ENCODE measurements around the gene TMEM61.
"Not testable (repeated sequence)": the region's sequence is repeated elsewhere in the genome, so short reads cannot be mapped to it uniquely, and the experiment has no call there.

Gene TMEM61

DNA sequence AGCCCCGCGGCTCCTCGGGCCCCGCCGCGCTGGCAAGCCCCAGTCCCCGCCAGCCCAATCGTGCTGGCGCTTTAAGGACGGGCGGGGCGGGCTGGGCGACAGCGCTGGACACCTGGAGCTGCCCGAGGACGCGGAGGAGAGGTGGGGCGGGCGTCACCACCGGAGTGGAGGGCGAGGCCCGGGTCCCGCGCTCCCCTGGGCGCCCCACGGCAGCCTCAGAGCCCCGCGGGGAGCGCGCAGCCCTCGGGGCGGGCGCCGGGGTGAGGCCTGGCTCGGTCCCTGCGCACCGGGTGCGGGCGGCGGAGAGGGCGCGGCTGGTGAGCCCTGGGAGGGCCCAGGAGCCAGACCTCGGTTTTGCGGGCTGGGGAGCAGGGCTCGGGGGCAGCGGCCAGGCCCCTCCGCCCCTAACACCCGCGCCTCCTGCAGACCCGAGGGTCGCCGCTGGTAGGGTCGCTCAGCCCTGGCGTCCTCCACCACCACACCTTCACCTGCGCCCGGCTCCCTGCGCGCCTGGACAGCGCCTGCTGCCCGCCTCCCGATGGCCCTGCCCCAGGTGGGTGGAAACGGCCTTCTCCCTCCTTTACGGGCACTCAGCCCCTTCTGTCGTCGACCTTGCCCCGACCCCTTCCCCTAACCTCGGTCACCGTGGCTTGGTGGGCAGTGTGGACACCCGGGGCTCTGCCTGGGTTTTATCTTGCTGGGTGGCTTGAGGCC, at the start of gene TMEM61:
TMEM61 (plus strand) TSS at position 101 of the 714 bp plus-strand sequence; CDS start at position 539, 438 bp downstream.
- DNase-seq (ENCODE audit: low spot score): peak; percentile 58

- no peak for DNase-seq (ENCODE audit: low spot score)
These were observed 49.1 kb upstream of the TMEM61 start for GRCh38 chr1:54931275-54931840.

GRCh38 chr1:54934081-54934480, 46.3 kb upstream of the TMEM61 start:
- DNase-seq (ENCODE audit: low spot score): not testable (repeated sequence)

DNA sequence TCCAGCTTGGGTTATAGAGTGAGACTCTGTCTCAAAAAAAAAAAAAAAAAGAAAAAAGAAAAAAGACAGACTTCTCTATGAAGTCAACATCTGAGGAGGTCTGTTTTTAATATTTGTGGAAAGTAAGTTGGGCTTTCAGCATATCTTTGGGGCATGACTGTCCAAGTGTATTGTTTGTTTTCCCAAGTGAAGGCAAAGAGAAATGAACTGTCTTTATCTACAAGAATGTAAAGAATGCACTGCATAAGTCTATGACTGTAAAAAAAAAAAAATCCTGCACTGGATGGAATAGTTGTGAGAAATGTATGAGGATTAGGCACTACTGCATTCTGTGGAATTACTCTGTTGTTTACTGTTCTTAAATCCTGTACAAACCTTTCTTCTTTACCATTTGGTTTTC, 45.6 kb upstream of the TMEM61 start:
- DNase-seq (ENCODE audit: low spot score): no peak

GRCh38 chr1:54936791-54937190, 43.6 kb upstream of the TMEM61 start:
- DNase-seq (ENCODE audit: low spot score): no peak

GRCh38 chr1:54937469-54937868, 43.0 kb upstream of the TMEM61 start:
- no peak for DNase-seq (ENCODE audit: low spot score)

DNA sequence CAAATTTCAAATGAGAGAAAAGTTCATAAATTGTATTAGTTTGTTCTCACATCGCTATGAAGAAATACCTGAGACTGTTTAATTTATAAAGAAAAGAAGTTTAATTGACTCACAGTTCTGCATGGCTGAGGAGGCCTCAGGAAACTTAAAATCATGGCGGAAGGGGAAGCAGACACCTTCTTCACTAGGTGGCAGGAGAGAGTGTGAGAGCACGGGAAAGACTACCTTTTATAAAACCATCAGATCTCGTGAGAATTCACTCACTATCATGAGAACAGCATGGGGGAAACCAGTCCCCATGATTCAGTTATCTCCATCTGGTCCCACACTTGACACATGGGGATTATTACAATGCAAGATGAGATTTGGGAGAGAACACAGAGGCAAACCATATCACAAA, 41.5 kb upstream of the TMEM61 start:
- DNase-seq (ENCODE audit: low spot score): not testable (repeated sequence)

- DNase-seq (ENCODE audit: low spot score): no peak
These were observed 40.4 kb upstream of the TMEM61 start for GRCh38 chr1:54940042-54940441.

GRCh38 chr1:54942976-54943375, 37.5 kb upstream of the TMEM61 start:
- no peak for DNase-seq (ENCODE audit: low spot score)

- DNase-seq (ENCODE audit: low spot score): peak; percentile 74
These were observed 35.6 kb upstream of the TMEM61 start for GRCh38 chr1:54944610-54945392.

GRCh38 chr1:54945393-54945936, 35.0 kb upstream of the TMEM61 start:
- no peak for DNase-seq (ENCODE audit: low spot score)

DNA sequence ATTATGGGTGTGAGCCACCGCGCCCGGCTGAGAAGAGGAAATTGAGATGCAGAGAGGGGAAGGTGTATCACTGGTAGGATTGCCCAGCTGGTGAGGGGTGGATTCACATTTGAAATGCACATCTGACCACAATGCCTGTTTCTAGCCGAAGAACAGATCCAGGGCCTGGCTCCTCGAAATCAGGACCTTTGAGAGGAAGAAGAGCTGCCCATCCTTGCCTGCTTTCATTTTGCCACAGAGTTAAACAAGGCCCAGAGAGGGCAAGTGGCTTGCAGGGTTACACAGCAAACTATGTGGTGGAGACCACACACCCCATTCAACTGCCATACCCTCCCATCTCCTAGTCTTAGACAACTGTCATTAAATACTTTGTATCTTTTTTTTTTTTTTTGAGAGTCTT, 32.9 kb upstream of the TMEM61 start:
- no peak for DNase-seq (ENCODE audit: low spot score)

DNA sequence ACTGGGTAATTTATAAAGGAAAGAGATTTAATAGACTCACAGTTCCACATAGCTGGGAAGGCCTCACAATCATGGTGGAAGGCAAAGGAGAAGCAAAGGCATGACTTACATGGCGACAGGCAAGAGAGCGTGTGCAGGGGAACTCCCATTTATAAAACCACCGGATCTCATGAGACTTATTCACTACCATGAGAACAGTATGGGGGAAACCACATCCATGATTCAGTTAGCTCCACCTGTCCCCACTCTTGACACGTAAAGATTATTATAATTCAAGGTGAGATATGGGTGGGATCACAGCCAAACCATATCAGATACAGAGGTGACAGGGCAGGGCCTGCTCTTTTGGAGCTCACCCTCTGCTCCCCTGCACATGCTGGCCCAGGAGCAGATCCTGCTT, 31.4 kb upstream of the TMEM61 start:
- no peak for DNase-seq (ENCODE audit: low spot score)

GRCh38 chr1:54950006-54950368, 30.4 kb upstream of the TMEM61 start:
- DNase-seq (ENCODE audit: low spot score): no peak

DNA sequence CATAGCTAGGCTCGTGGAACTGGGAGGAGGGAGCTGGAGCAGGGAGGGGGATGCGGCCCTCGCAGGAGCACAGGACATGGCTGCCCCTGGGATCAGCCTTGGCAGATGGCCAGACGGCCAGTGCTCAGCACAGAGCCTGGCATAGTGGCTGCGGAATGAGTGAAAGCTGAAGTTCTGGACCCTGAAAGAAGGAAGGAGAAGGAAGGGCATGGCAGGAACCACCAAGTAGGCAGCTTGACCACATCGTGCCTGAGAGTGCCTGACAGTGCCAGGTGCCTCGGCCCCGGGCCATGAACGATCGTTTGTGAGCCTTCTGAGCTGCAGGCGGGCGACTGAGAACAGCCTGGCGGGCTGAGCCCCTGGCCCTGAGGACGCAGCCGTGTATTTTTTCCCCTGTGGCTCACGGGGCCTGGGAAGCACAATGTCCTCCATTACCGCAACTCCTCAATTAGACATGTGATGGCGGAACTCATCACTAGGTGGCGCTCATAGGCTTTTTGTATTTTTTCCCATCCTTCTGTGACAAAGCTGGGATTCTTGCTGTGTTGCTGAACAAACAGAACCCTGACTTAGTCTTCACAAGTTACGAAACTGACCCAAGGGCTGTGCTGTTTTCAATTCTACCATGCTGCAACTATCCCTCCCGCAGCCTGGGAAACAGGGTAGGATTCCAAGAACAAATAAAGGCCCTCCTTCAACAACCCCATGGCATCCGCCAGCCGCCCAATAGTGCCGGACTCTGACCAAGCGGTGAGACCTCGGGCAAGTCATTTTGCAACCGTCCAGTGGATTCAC, 29.9 kb upstream of the TMEM61 start:
- DNase-seq (ENCODE audit: low spot score): peak; percentile 82

GRCh38 chr1:54951810-54952226, 28.6 kb upstream of the TMEM61 start:
- no peak for DNase-seq (ENCODE audit: low spot score)

GRCh38 chr1:54952950-54953718, 27.3 kb upstream of the TMEM61 start:
- DNase-seq (ENCODE audit: low spot score): no peak

- DNase-seq (ENCODE audit: low spot score): no peak
These were observed 26.6 kb upstream of the TMEM61 start for GRCh38 chr1:54953846-54954245.

DNA sequence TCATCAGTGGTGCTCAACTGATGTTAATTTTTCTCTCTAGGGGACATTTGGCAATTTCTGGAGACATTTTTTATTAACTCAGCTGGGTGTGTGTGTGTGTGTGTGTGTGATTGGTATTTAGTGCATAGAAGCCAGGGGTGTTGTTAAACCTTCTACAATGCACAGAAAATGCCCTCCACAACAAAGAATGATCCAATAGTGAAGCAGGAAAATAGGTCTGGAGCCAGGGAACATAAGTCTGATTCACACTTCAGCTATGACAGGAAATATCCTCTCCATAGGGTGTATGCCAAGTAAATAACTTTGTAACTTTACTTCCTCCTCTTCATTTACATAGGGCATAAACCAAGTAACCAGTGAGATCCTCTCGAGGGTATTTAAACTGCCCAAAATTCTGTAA, 25.1 kb upstream of the TMEM61 start:
- DNase-seq (ENCODE audit: low spot score): no peak

GRCh38 chr1:54956726-54957125, 23.7 kb upstream of the TMEM61 start:
- no peak for DNase-seq (ENCODE audit: low spot score)

GRCh38 chr1:54959241-54959640, 21.2 kb upstream of the TMEM61 start:
- no peak for DNase-seq (ENCODE audit: low spot score)
